Body of pancreas (tissue), 4 donors: ENCODE results near the gene COX4I1.

Source experiments
- CTCF ChIP-seq, 7 experiments: fragments of 450-650 bp in 4 of 7; fragments of 200-600 bp in 3 of 7; sonication (generic) in 3 of 7; IDR thresholded peaks; one replicate each; pipeline ENCODE4 v1.5.1; 2016 to 2019; ENCODE audit warnings: antibody characterized with exemption in 7 of 7
- POLR2A ChIP-seq, 3 donors: fragments of 450-650 bp; IDR thresholded peaks; one replicate each; pipeline ENCODE4 v1.6.1; 2016; ENCODE audit warnings: antibody characterized with exemption in 3 of 3, mild to moderate bottlenecking in 2 of 3

- TF ChIP-seq CTCF (IDR thresholded peaks at IDR 0.05): no peak
- TF ChIP-seq POLR2A (IDR thresholded peaks at IDR 0.05): no peak
Observed at GRCh38 chr16:85773044-85773443, 26.5 kb upstream of the COX4I1 start.
